DND-41 (cell line): ENCODE measurements around the gene PCMTD2.

Experiments
- CTCF ChIP-seq: IDR thresholded peaks from 2 replicates; pipeline ENCODE4 v1.5.1; 2012; ENCODE audit warnings: borderline replicate concordance, low read length, moderate library complexity, mild to moderate bottlenecking; ENCODE audit not compliant: poor library complexity, severe bottlenecking; ENCODE audit errors: extremely low read depth
- EZH2 ChIP-seq: IDR thresholded peaks from 3 replicates; pipeline ENCODE4 v1.6.1; 2012; ENCODE audit warnings: borderline replicate concordance, low read depth, mild to moderate bottlenecking, moderate library complexity, low read length, inconsistent platforms; ENCODE audit not compliant: severe bottlenecking

- peak; percentile 11 for TF ChIP-seq CTCF
- no peak for TF ChIP-seq EZH2
Observed at GRCh38 chr20:64223526-64224067, 32.0 kb upstream of the PCMTD2 start.
